Measurements from ENCODE around the gene DYNLRB2. TPM values are rescaled to one million over a fixed set of nuclear protein-coding genes. Genes with fewer than 3 reads are reported as not detected.

The DYNLRB2 gene
- total and polyA plus RNA-seq, 2 of the 13 experiments (the other 11 are each of a cell fraction or from before 2014, with no cell fraction given): not detected

GRCh38 chr16:80540516-80541305 is at the start of gene DYNLRB2 (continued):
- TF ChIP-seq ATF3 (CRISPR knock-in tag; IDR thresholded peaks at IDR 0.05) (no peak), ZFP1 (CRISPR knock-in tag; IDR thresholded peaks at IDR 0.05) (peak; percentile 71; the same call in 1 of the 2 replicates), ZBTB3 (CRISPR knock-in tag; IDR thresholded peaks at IDR 0.05; ENCODE audit: borderline replicate concordance, low read depth) (no peak), POGK (CRISPR knock-in tag; conservative IDR thresholded peaks at IDR 0.05) (peak; percentile 43; the same call in 1 of the 2 replicates), IRX3 (CRISPR knock-in tag; IDR thresholded peaks at IDR 0.05; ENCODE audit: borderline replicate concordance, low read depth) (0 out of 2 replicates have a peak, but pooled peaks have one; percentile 27), DMTF1 (CRISPR knock-in tag; IDR thresholded peaks at IDR 0.05) (peak; percentile 50; the same call in 1 of the 2 replicates), SATB2 (CRISPR knock-in tag; IDR thresholded peaks at IDR 0.05) (0 out of 2 replicates have a peak, but pooled peaks have one; percentile 27), SRF (IDR thresholded peaks at IDR 0.05; ENCODE audit: low read depth, low read length) (no peak), AKAP8 (CRISPR knock-in tag; IDR thresholded peaks at IDR 0.05) (peak; percentile 67; the same call in 1 of the 2 replicates), GLMP (CRISPR knock-in tag; IDR thresholded peaks at IDR 0.05; ENCODE audit: borderline replicate concordance) (no peak), ZNF292 (CRISPR knock-in tag; IDR thresholded peaks at IDR 0.05; ENCODE audit: borderline replicate concordance, low read depth) (no peak), PTBP1 (IDR thresholded peaks at IDR 0.05; ENCODE audit: low read depth, low read length, poor library complexity, severe bottlenecking) (no peak), ZNF513 (CRISPR knock-in tag; conservative IDR thresholded peaks at IDR 0.05) (0 out of 2 replicates have a peak, but pooled peaks have one; percentile 51), HMG20B (CRISPR knock-in tag; conservative IDR thresholded peaks at IDR 0.05) (no peak), SKIL (CRISPR knock-in tag; IDR thresholded peaks at IDR 0.05; ENCODE audit: borderline replicate concordance) (no peak), RFXANK (CRISPR knock-in tag; IDR thresholded peaks at IDR 0.05) (no peak), ZNF543 (CRISPR knock-in tag; IDR thresholded peaks at IDR 0.05) (peak; percentile 68; the same call in 1 of the 2 replicates), KAT2B (IDR thresholded peaks at IDR 0.05; ENCODE audit: borderline replicate concordance, low read depth, low read length) (no peak)

Measured in HepG2 (cell line).